GM18870 (cell line): Measurements from ENCODE around the gene PMS2.
"Not testable (repeated sequence)": the region's sequence is repeated elsewhere in the genome, so short reads cannot be mapped to it uniquely, and the experiment has no call there.

Source experiments
- ATAC-seq: cut with Tn5 transposase; IDR thresholded peaks from one replicate; pipeline ENCODE4 v1.9.1; 2021; ENCODE audit warnings: moderate library complexity; ENCODE audit not compliant: unreplicated experiment

The PMS2 gene, protein sequence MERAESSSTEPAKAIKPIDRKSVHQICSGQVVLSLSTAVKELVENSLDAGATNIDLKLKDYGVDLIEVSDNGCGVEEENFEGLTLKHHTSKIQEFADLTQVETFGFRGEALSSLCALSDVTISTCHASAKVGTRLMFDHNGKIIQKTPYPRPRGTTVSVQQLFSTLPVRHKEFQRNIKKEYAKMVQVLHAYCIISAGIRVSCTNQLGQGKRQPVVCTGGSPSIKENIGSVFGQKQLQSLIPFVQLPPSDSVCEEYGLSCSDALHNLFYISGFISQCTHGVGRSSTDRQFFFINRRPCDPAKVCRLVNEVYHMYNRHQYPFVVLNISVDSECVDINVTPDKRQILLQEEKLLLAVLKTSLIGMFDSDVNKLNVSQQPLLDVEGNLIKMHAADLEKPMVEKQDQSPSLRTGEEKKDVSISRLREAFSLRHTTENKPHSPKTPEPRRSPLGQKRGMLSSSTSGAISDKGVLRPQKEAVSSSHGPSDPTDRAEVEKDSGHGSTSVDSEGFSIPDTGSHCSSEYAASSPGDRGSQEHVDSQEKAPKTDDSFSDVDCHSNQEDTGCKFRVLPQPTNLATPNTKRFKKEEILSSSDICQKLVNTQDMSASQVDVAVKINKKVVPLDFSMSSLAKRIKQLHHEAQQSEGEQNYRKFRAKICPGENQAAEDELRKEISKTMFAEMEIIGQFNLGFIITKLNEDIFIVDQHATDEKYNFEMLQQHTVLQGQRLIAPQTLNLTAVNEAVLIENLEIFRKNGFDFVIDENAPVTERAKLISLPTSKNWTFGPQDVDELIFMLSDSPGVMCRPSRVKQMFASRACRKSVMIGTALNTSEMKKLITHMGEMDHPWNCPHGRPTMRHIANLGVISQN

GRCh38 chr7:6008668-6009611 lies at the start of gene PMS2, which contains the start of gene AIMP2:
PMS2 (minus strand) TSS chr7:6009049; CDS start chr7:6009019, 30 bp downstream.
AIMP2 (plus strand) TSS chr7:6009272; CDS start chr7:6009364, 92 bp downstream.
- peak; percentile 85 for ATAC-seq

- no peak for ATAC-seq
Measured at GRCh38 chr7:6057316-6058129, 48.7 kb upstream of the PMS2 start.

GRCh38 chr7:6056616-6057015 lies 47.8 kb upstream of the PMS2 start:
- no peak for ATAC-seq

DNA sequence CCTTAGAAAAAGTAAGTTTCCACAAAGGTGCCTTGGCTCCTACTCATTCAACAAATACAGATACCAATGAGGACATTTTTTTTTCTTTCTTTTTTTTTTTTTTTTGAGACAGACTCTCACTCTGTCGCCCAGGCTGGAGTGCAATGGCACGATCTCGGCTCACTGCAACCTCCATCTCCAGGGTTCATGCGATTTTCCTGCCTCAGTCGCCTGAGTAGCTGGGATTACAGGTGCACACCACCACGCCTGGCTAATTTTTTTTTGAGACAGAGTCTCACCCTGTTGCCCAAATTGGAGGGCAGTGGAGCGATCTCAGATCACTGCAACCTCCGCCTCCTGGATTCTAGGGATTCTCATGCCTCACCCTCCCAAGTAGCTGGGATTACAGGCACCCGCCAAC lies 42.3 kb upstream of the PMS2 start:
- not testable (repeated sequence) for ATAC-seq

GRCh38 chr7:6049780-6050179 lies 40.9 kb upstream of the PMS2 start:
- no peak for ATAC-seq

GRCh38 chr7:6035686-6036085 lies 26.8 kb upstream of the PMS2 start:
- no peak for ATAC-seq

GRCh38 chr7:6035165-6035564 lies 26.3 kb upstream of the PMS2 start:
- ATAC-seq, result no peak

DNA sequence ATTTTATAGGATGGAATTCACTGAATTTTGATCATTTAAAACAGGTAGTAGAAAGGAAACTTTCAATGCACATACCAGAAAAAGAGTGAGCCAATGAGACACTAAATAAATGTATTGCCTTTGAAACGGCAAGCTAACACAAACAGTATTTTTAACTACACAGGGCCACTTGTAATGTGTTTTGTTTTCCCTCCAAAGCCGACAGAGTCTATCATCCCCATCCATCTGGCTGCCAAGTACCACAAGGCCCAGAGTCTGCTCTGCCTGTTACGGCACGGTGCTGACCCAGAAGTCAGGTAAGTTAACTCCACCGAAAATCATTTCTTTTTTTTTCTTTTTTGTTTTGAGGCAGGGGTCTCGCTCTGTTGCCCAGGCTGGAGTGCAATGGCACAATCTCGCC lies 23.8 kb upstream of the PMS2 start:
- no peak for ATAC-seq

- ATAC-seq, result no peak
Measured at GRCh38 chr7:6032167-6032566, 23.3 kb upstream of the PMS2 start.

- no peak for ATAC-seq
Measured at GRCh38 chr7:6031567-6031966, 22.7 kb upstream of the PMS2 start.

DNA sequence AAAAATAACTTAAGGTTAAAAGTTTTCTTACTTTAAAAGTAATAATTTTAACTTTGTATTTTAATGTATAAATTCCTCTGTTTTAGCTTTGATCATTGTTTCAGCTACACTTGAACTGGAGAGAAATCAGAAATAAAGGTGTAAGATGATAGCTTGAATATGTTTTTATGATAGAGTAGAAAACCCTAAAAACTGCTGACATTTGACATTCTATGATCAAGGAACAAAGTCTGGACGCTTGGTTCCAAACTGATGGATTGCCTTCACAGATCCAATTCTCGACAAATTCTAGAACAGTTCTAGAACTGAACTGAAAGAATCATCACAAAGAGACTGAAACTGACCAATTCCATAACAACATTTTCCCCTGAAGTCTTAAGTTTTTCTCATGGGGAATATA lies 22.1 kb upstream of the PMS2 start, which contains the start of gene ANKRD61:
TSS of gene ANKRD61 (plus strand) at position 389 of the 400 bp plus-strand sequence. CDS start at position 389, 0 bp downstream.
- no peak for ATAC-seq

- ATAC-seq, result no peak
Measured at GRCh38 chr7:6028563-6028962, 19.7 kb upstream of the PMS2 start.

DNA sequence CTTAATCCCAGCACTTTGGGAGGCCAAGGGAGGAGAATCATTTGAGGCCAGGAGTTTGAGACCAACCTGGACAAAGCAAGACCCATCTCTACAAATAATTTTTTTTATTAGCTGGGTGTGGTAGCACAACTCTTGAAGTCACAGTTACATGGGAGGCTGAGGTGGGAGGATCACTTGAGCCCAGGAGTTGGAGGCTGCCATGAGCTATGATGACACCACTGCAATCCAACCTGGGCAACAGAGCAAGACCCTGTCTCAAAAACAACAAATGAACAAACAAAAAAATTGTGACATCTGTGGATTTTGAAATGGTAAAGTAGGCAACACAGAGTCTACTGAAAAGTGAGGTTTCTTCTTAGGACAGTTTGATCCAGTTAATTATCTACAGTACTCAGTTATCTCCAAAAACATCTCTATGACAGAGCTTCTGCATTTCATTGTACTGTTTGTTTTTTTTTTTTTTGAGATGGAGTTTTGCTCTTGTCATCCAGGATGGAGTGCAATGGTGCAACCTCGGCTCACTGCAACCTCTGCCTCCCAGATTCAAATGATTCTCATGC lies 19.0 kb upstream of the PMS2 start:
- ATAC-seq, result no peak

DNA sequence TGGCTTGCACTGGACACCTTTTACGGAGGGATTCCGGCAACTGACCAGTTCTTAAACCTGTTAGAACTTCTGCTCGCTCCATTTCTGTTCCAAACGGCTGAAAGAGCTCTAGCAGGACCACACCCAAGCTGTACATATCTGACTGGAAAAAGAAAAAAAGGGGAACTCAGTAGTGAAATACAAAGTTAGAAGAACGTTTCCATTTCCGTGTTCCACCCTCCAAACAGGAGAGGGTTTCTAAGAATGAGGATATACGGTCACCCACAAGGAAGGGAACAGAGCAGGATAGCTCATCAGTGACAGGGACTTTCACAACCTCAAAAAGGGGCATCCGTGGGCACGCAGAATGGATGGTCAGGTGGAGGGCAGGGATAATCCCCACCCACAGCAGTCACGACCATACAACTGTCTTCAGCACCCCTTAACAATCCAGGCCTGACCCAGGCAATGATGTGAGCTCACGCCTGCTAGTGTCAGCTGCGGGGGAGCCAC lies 18.0 kb upstream of the PMS2 start:
- no peak for ATAC-seq

- ATAC-seq, result peak; percentile 53
Measured at GRCh38 chr7:6026011-6026819, 17.4 kb upstream of the PMS2 start.

DNA sequence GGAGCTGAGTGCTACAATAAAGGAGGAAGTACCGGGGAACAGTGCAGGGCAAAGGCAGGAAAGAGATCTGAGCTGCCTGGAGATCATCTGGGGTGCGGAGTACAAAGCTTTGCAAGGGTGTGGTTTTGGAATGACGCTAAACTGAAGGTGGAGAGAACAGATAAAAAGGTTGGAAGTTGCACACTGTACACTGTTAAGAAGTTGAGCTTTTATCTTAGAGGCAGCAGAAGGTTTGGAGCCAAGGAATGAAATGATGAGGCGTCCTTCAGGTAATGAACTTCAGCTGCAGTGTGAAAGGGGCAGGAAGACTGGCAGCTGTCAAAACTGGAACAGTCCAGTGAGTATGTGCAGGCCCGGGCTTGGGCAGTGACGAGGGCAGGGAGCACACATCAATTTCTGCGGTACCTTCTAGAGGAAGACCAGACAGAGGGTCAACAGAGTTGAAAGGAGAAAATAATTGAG lies 15.2 kb upstream of the PMS2 start:
- ATAC-seq, result no peak

GRCh38 chr7:6022707-6023106 lies 13.9 kb upstream of the PMS2 start:
- ATAC-seq, result no peak
